ENCODE results near the gene DTYMK.
A peak's percentile ranks its signal among the peaks of the same experiment; 100 is the strongest.

Gene DTYMK

DNA sequence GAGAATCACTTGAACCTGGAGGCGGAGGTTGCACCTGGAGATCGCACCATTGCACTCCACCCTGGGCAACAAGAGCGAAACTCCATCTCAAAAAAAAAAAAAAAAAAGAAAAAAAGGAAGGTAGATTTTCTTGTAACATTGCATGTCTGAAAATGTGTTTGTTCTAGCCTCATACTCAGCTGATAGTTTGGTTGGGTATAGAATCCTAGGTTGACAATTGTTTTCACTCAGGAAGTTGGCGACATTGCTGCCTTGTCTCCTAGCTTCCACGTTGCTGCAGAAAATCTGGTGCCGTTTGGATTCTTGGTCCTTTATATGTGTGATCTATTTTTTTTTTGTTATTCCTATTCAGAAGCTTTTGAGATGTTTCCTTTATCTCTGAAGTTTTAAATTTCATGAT, 19.9 kb upstream of the DTYMK start:
- no peak for DNase-seq (ENCODE audit: low read depth in 2 of 2)

DNA sequence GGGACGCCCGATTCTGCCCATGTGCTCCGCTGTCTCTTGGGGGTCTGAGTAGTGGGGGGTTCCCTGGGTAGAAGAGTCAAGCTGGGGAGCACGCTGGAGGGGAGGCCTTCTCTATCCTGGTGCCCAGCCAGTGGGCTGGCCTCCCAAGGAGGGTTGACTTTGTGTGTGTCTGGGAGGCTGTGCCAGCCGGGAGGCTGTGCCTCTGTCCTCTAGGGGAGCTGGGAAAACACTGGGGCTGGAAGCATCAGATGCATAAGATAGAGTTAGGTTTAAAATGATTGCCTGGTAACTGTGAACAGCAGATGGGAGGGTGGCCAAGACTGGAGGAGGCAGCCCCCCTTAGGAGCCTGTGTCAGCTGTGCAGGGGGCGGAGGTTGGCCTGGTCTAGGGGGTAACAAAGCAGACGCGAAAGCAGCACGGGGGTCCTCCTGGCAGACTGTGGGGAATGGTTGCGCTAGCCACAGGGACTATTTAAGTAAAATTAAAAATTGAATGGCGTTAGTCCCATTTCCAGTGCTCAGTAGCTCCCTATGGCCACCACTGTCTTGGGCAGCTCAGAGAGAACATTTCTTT, 16.5 kb upstream of the DTYMK start:
- DNase-seq (ENCODE audit: low read depth in 2 of 2) = no peak

DNA sequence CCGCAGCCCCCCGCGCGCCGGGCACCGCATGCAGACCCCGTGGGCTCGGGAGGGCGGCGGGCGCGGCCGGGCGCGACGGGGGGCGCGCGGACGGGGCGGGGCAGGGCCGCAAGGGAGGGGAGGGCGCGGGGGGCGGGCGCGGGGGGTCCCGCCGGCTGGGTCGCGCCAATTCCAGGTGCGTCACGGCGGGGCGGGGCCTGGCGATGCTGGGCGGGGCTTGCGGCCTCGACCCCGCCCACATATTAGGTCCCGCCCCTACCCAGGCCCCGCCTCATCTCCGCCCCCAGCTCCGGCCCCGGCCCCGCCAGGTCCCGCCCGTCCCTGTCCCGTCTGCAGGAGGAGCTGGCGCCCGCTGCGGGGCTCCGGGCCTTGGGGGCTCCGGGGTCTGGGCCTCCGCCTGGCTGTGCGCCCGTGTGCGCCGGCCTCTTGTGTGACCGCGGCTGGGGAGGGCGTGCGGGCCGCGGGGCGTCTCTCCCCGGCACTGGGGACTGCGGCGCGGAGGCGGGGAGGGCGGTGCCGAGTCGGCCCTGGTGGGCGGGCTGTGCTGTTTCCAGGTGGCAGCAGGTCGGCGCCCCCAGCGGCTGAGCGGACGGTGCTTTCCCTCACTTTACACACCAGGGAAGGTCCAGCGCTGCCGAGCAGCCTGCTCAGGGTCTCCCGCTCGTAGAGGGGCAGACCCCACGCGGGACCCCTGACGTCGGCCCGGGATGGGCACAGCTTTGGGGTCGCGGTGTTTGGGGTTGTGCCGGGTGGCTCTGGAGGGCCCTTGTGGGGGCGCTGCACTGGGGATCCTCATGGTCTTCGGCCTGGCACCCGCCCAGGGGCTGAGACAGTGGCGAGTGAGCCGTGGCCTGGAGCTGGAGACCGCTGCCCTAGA, 15.8 kb upstream of the DTYMK start:
- DNase-seq (ENCODE audit: low read depth in 2 of 2) = peak; percentile 73 to 86

DNA sequence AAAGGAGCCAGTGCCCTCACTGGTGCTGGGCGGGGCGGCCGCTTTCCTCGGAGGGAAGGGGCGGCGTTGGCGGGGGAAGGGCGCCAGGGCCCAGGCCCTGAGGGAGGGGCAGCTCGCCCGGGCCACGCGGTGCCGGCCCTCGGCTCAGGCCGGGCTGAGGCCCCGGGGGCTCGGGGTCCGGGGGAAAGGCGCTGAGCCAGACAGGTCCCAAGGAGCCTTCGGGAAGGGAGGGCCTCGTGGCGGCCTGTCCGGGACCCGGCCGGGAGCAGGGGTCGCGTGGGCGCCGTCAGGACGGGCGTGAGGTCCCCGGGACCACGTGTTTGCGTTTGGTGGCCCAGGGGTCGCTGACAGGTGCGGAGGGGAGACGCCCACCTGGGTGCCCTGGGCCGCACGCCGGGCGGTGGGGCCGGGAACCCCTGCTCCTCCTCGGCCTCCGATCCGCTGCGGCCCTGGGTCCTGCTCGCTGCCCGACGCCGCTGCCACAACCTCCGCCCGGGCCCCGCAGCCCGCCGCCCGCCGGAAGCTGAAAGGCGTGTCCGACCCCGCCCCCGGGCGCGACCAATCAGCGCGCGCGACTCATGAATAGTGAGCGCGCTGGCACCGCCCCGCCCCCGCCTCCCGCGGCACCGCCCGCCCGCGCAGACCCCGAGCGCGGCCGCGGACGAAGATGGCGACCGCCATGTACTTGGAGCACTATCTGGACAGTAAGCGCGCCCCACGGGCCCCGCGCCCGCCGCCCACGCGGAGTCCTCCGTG, 15.0 kb upstream of the DTYMK start, which contains the start of gene ING5:
Gene ING5 (plus strand): TSS at position 641 of the 756 bp plus-strand sequence. CDS start 27 bp downstream, at position 668.
- DNase-seq (ENCODE audit: low read depth in 2 of 2) = peak; percentile 95 to 97

DNA sequence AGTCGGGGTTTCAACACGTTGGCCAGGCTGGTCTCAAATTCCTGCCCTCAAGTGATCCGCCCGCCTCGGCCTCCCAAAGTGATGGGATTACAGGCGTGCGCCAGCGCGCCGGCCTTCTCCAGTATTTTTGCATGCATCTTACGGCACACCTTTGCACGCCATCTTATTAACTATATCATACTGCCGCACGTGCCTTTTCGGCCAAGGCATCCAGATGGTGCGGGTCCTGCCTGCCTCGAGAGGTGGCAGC, 14.5 kb upstream of the DTYMK start:
- no peak for DNase-seq (ENCODE audit: low read depth in 2 of 2)

DNA sequence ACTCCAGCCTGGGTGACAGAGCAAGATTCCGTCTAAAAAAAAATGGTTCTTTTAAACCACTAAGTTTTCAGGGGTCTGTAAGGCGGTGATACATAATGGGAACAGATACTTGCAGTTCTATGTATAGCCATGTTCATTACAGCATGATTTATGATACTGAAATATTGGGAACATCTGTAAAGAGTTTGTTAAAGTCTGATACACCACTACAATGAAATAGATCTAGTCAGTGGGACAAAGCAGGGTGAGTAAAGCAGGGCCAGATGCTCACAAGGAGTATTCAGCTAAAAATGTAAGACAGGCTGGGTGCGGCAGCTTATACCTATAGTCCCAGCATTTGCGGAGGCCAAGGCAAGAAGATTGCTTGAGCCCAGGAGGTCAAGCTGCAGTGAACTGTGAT, 9.0 kb upstream of the DTYMK start:
- DNase-seq (ENCODE audit: low read depth in 2 of 2) = no peak

DNA sequence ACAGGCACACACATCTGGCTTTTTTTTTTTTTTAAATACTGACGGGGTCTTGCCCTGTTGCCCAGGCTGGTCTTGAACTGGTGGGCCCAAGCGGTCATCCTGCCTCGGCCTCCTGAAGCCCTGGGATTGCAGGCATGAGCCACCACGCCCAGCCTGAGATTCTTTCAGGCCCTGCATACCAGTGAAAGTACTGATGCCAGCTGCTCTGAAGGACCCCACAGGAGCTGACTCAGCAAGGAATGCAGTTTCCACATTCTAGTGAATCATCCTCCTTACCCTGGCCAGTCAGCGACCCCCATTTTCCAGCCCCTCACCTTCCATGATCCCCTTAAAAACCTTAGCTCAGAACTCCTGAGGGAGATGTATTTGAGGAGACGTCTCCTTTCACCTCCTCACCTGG, 5.8 kb upstream of the DTYMK start:
- DNase-seq (ENCODE audit: low read depth in 2 of 2) = no peak

DNA sequence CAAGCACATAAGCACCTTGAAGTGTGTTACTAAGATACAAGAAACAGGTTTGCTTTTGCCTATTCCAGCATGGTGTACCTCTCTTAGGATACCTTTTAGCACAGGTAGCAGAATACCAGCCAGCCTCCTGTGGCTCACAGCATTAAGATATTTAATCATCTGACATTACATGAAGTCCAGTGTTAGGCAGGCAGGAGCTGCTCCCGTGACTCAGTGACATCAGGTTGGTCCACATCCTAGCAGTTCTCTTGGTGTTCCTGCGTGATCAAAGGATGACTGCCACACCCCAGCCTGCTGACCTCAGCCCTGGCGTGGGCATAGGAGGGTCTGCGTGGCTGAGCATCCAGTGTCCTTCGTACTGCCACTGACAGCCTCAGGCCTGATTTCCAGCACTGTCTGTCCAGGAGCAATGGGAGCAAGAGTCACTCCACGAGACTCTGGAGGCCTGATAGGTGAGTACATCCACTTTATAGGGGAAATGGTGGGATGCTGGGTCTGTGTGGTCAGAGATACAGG, 3.6 kb upstream of the DTYMK start:
- no peak for DNase-seq (ENCODE audit: low read depth in 2 of 2)

DNA sequence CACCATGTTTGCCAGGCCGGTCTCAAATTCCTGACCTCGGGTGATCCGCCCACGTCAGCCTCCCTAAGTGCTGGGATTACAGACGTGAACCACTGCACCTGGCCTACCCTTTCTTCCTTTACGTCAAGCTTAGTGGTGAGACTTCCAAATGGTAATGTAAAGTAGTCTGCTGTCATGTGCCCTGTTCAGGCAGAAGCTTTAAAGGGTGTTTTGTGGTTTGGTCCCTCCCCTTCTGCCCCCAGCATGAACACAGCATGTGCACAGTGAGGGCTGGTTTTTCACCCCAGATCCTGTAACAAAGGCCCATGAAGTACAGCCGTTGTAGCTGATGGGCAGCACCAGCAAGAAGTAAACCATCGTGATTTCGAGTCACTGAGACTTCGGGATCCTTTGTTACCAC, 2.7 kb upstream of the DTYMK start:
- DNase-seq (ENCODE audit: low read depth in 2 of 2) = no peak

DNA sequence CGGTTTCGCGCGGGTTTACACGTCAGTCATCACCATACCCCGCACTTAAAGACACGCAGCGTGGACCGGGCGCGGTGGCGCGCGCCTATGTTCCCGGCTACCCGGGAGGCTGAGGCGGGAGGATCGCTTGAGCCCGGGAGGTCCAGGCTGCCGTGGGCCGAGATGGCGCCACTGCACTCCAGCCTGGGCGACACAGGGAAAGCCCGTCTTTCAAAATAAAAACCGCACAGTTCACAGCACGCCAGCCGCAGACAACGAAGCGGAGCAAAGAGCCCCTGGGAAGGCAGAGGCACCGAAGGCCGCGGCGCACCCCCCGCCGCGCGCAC, 328 bp downstream of the DTYMK start:
- DNase-seq (ENCODE audit: low read depth in 2 of 2) = no peak

DNA sequence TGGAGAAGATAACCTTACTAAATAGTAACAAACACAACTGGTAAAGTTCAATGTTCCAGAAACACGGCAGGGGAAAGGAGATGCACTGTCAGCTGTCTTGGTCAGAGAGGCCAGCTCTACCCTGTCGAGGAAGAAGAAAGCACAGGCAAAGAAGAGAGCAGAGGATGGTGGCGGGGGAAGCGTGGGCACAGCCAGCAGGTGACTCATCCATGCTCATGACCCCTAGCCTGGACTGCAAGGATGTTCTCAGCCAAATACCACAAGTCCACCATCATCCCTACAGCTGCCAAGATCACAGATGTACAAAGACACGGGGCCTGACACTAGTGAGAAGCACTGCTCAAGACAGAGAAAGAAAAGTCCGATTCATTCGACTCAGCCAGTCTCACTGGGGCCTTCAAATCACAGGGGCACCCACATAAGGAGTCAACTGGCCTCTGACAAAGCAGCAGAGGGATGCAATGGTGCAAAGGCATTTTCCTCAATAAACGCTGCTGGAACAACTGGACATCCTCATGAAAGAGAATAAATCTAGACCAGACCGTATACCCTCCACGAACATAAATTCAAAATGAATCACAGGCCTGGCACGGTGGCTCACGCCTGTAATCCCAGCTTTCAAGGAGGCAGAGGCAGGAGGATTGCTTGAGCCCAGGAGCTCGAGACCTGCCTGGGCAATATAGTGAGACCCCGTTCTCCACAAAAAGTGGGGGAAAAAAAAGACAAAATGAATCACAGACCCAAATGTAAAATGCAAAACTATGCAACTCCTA, 5.6 kb downstream of the DTYMK start:
- DNase-seq (ENCODE audit: low read depth in 2 of 2) = no peak

DNA sequence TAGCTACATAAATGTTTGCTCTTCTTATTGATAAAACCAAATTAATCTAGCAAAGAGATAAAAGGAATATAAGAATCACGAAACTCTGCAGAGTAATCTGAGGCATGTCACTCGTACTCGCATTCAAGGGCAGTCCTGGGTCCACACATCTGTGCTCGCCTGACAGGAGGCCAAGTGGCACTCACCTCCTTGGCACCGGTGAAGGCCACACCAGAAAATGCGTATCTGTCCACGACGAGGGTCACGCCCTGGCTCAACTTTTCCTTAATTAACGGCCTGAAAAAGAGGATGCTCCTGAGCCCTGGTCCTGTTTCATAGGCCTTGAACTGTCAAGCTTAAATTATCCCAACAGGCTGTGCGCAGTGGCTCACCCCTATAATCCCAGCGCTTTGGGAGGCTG, 6.6 kb downstream of the DTYMK start:
- no peak for DNase-seq (ENCODE audit: low read depth in 2 of 2)

DNA sequence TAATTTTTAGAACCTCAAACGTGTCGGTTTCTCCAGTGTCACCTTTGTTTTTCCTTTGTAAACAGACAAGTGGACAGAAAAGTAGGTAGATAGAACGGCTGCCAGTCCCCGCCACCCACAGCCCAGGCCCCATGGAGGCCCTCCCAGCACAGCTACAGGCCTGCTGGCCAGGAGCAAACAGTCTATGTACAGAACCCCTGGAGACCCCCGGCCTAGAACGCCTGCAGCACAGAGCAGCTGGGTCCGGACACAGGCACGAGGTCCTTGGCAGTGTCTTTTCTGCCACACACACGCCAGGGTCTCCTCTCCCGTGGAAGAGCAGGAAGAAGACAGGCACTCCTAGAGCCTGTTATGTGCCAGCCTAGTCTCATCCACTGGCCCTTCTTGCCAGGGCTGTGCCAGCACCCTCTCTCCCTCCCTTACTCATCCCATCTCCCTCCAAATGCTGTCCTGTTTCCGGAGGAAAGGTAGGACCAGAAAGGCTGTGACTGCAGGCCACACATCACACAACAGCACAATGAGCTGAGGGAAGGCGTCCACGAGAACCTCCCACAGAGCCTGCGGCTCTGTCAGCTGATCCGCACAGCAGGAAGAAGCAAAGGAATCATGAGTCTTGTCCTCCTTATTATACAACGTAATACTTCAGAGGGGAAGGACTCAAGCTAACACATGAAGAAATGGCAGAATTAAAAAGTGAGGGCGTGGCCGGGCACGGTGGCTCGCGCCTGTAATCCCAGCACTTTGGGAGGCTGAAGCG, 7.7 kb downstream of the DTYMK start:
- DNase-seq (ENCODE audit: low read depth in 2 of 2) = no peak

DNA sequence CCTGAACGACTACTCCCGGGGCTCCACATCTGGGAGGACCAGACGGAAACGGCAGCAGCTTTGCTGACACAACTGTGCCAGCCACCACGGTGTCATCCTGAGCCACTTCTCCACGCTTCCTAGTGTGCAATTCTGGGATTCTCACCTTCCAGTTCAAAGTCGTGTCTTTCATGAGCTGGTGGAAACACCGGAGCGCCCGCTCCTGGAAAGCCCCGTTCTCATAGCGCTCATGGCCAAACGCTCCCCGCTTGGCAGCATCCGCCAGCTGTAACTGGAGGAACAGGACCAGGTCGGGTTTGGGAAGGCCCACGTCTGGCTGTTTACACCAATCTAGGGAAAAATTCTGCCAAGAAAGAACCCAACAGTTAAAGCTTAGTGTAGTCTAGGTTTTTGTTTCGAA, 8.3 kb downstream of the DTYMK start:
- DNase-seq (ENCODE audit: low read depth in 2 of 2) = no peak

DNA sequence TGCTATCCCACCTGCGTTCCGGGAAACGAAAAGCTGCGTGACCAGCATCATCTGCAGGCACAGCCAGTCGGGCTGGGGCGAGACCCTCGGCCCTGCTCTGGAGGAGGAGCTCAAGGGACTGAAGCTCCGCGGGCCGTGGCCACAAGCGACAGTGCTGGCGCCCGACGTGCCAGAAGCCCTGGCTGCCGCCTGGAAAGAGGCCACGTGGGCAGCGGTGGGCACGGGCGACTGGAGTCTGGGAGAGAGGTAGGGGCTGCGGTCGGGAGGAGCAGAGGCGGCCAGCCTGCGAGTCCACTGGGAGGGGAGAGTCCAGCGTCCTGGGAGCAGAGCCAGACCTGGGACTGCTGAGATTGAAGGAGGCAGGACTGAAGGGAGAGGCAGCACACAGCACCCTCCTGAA, 9.2 kb downstream of the DTYMK start:
- DNase-seq (ENCODE audit: low read depth in 2 of 2) = no peak

DNA sequence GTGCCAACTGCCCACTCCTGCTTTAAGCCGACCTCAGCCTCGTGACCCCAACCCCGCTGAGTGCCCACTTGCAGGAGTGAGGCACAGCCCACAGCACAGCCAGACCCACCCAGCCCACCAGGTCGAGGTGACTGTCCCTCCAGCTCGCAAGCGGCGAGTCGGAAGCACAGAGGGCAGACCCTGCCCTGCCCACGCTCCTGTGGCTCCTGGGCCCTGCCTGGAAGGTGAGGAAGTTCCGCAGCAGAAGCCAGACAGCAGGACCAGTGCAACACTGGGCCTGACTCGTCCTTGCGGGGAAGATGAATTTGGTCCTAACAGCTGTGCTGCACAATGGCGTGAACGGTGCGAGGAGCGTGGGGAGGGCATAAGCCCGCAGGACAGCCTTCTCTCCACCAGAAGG, 9.9 kb downstream of the DTYMK start:
- DNase-seq (ENCODE audit: low read depth in 2 of 2) = no peak

DNA sequence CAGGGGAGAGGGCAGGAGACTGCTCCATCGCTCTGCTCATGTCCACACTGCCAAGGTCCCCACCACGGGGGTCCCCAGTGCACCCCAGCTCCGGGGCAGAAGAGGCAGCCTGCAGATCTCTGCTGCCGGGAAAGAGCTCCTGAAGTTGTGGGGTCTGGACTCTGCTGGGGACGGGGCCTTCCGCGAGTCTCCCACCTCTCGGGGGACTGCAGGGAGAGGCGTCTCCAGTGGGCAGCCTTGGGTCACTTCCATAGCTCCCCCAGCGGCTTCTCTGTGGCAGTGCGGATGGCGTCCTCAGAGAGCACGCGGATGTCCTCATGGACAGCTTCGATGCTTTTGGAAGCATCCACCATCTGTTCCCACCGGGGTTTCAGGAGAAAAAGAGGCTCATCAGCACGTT, 10.7 kb downstream of the DTYMK start:
- DNase-seq (ENCODE audit: low read depth in 2 of 2) = no peak

DNA sequence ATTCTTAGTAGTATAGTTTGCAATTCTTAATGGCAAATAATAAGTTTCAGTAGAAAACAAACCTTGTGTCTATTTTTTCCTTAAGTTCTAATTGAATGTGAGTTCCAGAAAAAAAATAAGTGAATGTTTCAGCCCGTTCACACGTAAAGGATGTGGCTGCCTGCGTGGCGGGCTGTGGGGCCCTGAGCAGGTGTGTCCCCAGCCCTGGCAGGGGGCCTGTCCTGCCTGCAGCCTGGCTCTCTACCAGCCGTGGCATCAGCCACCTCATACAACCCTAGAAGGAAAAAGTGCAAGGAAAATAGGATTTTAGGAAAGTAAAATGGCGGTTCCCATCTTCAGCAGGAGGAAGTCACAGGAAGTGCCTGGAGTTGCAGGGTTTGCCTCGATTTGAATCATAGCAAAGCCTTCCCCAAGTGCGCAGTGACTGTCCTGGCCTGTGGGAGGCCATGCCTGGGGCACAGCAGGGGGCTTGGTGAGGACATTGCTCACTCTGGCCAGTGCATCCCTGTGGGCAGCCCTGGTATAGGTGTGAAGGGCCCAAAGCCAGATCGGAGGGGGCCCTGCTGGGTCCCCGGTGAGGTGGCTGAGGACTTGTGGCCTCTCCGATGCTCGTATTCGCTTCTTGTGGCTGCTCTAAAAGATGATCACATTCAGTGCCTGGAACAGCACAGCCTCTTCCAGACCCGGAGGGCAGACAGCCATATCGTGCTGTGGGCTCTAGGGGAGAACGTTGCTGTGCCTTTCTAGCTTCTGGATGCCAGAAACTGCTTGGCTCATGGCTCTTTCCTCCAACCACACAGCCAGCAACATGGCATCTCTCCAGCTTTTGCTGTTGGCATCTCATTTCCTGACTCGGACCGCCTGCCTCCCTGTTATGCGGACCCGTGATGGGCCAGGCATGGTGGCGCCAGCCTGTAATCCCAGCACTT, 12.6 kb downstream of the DTYMK start:
- no peak for DNase-seq (ENCODE audit: low read depth in 2 of 2)

DNA sequence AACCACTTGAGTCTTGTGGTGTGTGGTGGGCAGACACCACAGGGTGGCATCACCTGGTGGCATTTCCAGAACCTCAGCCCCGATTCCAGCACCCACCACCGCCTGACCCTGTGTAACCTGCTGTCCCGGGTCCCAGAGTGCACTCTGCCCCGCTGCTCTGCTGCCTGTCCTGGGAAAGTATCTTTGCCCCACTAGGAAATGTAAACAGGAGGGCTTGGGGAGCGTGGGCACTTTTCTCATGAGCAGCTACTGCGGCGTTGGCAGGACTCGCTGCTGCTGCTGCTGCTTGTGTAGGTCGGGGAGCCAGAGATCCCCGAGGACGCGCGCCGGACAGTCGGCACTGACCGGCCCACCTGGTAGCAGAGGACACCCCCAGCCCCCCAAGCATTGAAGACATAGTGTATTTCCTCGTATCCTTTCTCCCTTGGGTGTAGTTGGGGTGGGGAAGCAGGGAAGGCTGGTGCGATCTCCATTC, 13.4 kb downstream of the DTYMK start:
- no peak for DNase-seq (ENCODE audit: low read depth in 2 of 2)
